ENCODE measurements around the gene GNG12. TPM values are rescaled to one million over a fixed set of nuclear protein-coding genes. Genes with fewer than 3 reads are reported as not detected.

Gene GNG12
- total RNA-seq (100 to 1,000 TPM in 2 of 7 donors, 10 to 100 TPM in 5; 52.3 to 102 (median 88.0) TPM), polyA plus RNA-seq (10 to 100 TPM; 15.2 to 36.5 (median 16.2) TPM)
- long read RNA-seq, donor 1, full-length matches to known transcripts = 36 of 42 reads
- long read RNA-seq, donor 1, partial matches to known transcripts = 6 of 42 reads
- long read RNA-seq, donor 1, other reads (novel, unspliced or antisense) = 0 of 42 reads
- long read RNA-seq, donor 2, full-length matches to known transcripts = 15 of 15 reads
- long read RNA-seq, donor 2, partial matches to known transcripts = 0 of 15 reads
- long read RNA-seq, donor 2, other reads (novel, unspliced or antisense) = 0 of 15 reads

DNA sequence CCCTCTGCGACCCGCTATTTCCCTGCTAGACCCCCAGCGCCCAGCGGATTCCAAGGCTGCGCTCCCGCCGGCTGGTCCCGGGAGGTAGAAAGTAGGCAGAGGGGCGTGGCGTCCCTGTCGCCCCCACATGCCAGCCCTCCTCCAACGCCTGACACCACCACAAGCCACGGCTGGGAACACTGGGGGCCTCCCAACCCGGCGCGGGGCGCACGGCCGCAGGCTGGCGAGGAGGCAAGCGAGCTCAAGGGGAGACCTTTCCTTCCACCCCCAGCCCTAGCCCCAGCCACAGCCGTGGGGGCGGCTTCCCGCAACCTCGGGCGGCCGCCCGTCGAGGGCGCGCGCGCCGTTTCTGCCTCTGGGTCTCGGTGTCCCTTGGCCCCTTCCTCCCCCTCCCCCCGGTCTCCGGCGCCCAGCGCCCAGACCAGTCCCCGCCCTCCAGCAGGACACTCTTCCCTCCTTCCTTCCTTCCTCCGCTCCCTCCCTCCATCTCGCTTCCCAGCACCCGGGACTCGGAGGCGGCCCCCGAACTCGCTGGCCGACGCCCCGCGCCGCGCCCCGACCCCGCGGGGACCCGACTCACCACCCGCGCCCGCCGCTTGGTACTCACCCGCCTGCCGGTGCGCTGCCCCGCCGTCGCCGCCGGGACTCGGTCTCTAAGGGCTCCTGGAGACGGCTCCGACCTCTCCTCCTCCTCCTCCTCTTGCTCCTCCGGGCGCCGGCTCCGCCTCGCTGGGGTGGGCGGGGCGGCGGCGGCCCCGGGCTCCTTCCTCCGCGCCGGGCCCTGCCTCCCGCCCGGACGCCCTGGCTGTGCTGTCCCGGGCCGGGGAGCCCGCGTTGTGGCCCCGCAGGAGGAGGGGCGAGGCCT is at the start of gene GNG12:
Gene GNG12 (minus strand): TSS at position 731 of the 865 bp plus-strand sequence. CDS start 125,781 bp downstream, outside the sequence.
- intact Hi-C loops (cut with DNase I; ENCODE audit: low total_unique reads) = loop anchor here (10.0 kb wide), 1 partner anchor 68 kb away; no protein-coding TSS in a partner anchor
- Histone ChIP-seq H3K4me3 (peak within 1 kb of the TSS; percentile 52 to 79 (median 60)), H3K27ac (peak within 1 kb of the TSS; percentile 73 to 89 (median 87)), H3K36me3 (no peaks in the 10 kb centered on the region), H3K27me3 (replicated peaks in 1 of 7) (peaks cover 0 to 75% (median 24%) of the 10 kb centered on the region in 7 donors), H3K4me1 (peaks cover 0 to 51% (median 28%) of the 10 kb centered on the region in 6 donors), H3K9me3 (no peaks in the 10 kb centered on the region)
- TF ChIP-seq POLR2AphosphoS5 (IDR thresholded peaks at IDR 0.05) (peak in 2 of 3 donors; percentile 69 to 70), POLR2A (IDR thresholded peaks at IDR 0.05) (peak in 1 of 3 donors; percentile 23)
- TF ChIP-seq, protein P1, sequence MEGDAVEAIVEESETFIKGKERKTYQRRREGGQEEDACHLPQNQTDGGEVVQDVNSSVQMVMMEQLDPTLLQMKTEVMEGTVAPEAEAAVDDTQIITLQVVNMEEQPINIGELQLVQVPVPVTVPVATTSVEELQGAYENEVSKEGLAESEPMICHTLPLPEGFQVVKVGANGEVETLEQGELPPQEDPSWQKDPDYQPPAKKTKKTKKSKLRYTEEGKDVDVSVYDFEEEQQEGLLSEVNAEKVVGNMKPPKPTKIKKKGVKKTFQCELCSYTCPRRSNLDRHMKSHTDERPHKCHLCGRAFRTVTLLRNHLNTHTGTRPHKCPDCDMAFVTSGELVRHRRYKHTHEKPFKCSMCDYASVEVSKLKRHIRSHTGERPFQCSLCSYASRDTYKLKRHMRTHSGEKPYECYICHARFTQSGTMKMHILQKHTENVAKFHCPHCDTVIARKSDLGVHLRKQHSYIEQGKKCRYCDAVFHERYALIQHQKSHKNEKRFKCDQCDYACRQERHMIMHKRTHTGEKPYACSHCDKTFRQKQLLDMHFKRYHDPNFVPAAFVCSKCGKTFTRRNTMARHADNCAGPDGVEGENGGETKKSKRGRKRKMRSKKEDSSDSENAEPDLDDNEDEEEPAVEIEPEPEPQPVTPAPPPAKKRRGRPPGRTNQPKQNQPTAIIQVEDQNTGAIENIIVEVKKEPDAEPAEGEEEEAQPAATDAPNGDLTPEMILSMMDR (IDR thresholded peaks at IDR 0.05 in 8 of 11, conservative IDR thresholded peaks at IDR 0.05 in 3 of 11) = no peak
- 1 to 7% (median 1%) methylated on average over 57 to 94 of the region's 94 CpGs for WGBS, 5 donors
- DNase-seq = peak; percentile 82

DNA sequence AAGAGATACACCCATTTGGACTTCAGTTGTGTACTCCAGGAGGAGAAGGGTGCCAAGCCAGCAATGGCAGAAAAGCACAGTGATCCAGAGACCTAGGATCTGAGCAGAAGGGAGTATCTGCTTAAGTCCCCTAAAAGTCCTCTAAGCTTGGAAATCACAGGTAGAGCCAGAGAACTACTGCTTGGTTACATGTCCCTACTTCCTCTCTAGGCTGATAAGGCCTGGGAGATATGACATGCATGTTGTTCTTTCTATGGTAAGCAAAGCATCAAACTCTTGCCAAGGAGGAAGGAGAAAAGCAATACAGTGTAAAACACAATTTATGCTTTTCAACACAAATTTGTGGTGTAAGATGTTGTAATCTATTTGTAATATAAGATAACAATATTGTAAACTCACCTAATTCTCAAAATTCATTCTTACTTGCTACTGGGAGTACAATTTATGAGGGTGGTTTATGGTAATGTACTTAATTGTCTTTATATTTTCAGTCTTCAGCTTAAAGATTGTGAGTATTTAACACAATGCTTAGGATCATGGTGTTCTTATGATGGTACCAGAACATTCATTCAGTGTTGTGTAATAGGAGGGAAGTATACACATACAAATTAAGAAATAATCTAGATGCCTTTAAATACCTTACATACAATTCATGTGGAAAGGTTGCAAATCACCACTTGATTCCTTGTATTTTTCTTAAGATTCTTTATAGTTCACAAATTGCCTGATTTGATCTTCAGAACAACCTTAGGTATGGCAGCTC is 49.1 kb upstream of the GNG12 start:
- DNase-seq = no peak
- intact Hi-C loops (cut with DNase I; ENCODE audit: low total_unique reads) = no loop called here
- no peaks in the 10 kb centered on the region for H3K9me3 ChIP-seq
- H3K4me1 ChIP-seq = no peaks in the 10 kb centered on the region
- no peak overlapping the region for H3K27ac ChIP-seq
- peaks cover 0 to 3% (median 0%) of the 10 kb centered on the region in 7 donors for H3K27me3 ChIP-seq (replicated peaks in 1 of 7)
- no peak for TF ChIP-seq POLR2A (IDR thresholded peaks at IDR 0.05)
- TF ChIP-seq POLR2AphosphoS5 (IDR thresholded peaks at IDR 0.05) = no peak
- TF ChIP-seq, protein P1 (IDR thresholded peaks at IDR 0.05 in 8 of 11, conservative IDR thresholded peaks at IDR 0.05 in 3 of 11) = no peak
- H3K4me3 ChIP-seq = no peak overlapping the region
- no peaks in the 10 kb centered on the region for H3K36me3 ChIP-seq

DNA sequence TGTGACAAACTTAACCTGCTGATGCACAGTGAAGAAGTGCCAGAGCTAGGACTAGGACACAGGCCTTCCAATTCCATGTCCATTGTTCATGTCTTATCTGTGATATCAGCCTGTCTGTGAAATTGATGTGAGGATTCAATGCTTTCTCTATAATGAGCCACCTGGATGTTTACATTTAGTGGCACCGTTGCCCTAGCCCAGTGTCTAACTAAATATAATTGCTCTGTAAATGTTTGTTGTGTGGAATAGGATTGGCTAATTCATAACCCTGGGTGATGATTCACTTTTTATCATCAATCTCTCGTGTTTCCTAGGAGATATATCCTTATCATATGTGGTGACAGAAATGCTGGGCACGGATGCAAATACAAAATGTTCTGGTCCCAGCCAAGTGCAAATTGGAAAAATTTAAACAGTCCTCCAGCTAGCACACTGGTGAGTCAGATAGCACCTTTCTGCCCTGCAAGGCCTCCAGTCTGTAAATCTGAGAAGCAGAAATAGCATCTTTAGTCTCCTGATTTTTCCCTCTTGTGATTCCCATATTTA is 46.9 kb upstream of the GNG12 start:
- peaks cover 0 to 1% (median 0%) of the 10 kb centered on the region in 8 donors for H3K9me3 ChIP-seq
- no peaks in the 10 kb centered on the region for H3K36me3 ChIP-seq
- 76 to 94% (median 82%) methylated on average over 3 of the region's 3 CpGs for WGBS, 5 donors
- peaks cover 0 to 3% (median 0%) of the 10 kb centered on the region in 7 donors for H3K27me3 ChIP-seq (replicated peaks in 1 of 7)
- H3K4me3 ChIP-seq = no peak overlapping the region
- no peaks in the 10 kb centered on the region for H3K4me1 ChIP-seq
- TF ChIP-seq, protein P1 (IDR thresholded peaks at IDR 0.05 in 8 of 11, conservative IDR thresholded peaks at IDR 0.05 in 3 of 11) = no peak
- TF ChIP-seq POLR2A (IDR thresholded peaks at IDR 0.05) (no peak), POLR2AphosphoS5 (IDR thresholded peaks at IDR 0.05) (no peak)
- intact Hi-C loops (cut with DNase I; ENCODE audit: low total_unique reads) = no loop called here
- no peak overlapping the region for H3K27ac ChIP-seq
- no peak for DNase-seq
